VCaP (cell line): Measurements from ENCODE around the gene C2CD4B.

Experiments
- H3K27ac ChIP-seq: fragments of 450-650 bp; 2 replicates; pipeline ENCODE4 v1.5.1; 2017
- CTCF ChIP-seq: fragments of 450-650 bp; conservative IDR thresholded peaks from 2 replicates; pipeline ENCODE4 v1.5.1; 2017; ENCODE audit warnings: mild to moderate bottlenecking, moderate library complexity

The C2CD4B gene

GRCh38 chr15:62165104-62165792, at the start of gene C2CD4B:
TSS of gene C2CD4B (minus strand) at chr15:62165285. CDS start at chr15:62164984, 301 bp downstream.
- H3K27ac ChIP-seq, result peak within 1 kb of the TSS; percentile 36
- no peak for TF ChIP-seq CTCF

- no peak for TF ChIP-seq CTCF
- no peak overlapping the region for H3K27ac ChIP-seq
These were observed 47.7 kb upstream of the C2CD4B start for GRCh38 chr15:62212741-62213140.

GRCh38 chr15:62211348-62211747, 46.3 kb upstream of the C2CD4B start:
- TF ChIP-seq CTCF, result no peak
- no peak overlapping the region for H3K27ac ChIP-seq

- H3K27ac ChIP-seq, result peak overlapping the region; percentile 35
- TF ChIP-seq CTCF, result no peak
These were observed 44.7 kb upstream of the C2CD4B start for GRCh38 chr15:62209821-62210220.

- H3K27ac ChIP-seq, result peak overlapping the region; percentile 35
- no peak for TF ChIP-seq CTCF
These were observed 44.2 kb upstream of the C2CD4B start for GRCh38 chr15:62209322-62209721.

GRCh38 chr15:62208884-62209283, 43.8 kb upstream of the C2CD4B start:
- no peak for TF ChIP-seq CTCF
- no peak overlapping the region for H3K27ac ChIP-seq

GRCh38 chr15:62208367-62208766, 43.3 kb upstream of the C2CD4B start:
- no peak overlapping the region for H3K27ac ChIP-seq
- no peak for TF ChIP-seq CTCF
